ENCODE results near the gene PC.

GRCh38 chr11:66887526-66887925, 70.7 kb downstream of the PC start:
- no peak for TF ChIP-seq CTCF (IDR thresholded peaks at IDR 0.05 in 2 of 3, conservative IDR thresholded peaks at IDR 0.05 in 1 of 3; ENCODE audit: insufficient read depth in 2 of 3, low read depth in 1 of 3, low read length in 3 of 3)
- TF ChIP-seq REST (IDR thresholded peaks at IDR 0.05; ENCODE audit: borderline replicate concordance) = no peak
- no peak for TF ChIP-seq REST (CRISPR knock-in tag; IDR thresholded peaks at IDR 0.05; ENCODE audit: low read depth)
- TF ChIP-seq ESRRA (IDR thresholded peaks at IDR 0.05; ENCODE audit: borderline replicate concordance, low read depth) = no peak
- TF ChIP-seq PHF20 (IDR thresholded peaks at IDR 0.05; ENCODE audit: partially characterized antibody) = no peak
- TF ChIP-seq ZNF639 (CRISPR knock-in tag; conservative IDR thresholded peaks at IDR 0.05 in 1 of 2, IDR thresholded peaks at IDR 0.05 in 1 of 2) = no peak
- TF ChIP-seq E2F4 (CRISPR knock-in tag; IDR thresholded peaks at IDR 0.05; ENCODE audit: low read depth) = no peak
- no peak for TF ChIP-seq E2F6 (IDR thresholded peaks at IDR 0.05; ENCODE audit: borderline replicate concordance in 1 of 2, extremely low read depth in 1 of 2, insufficient read depth in 1 of 2, insufficient read length in 1 of 2, low read depth in 1 of 2, low read length in 1 of 2, poor library complexity in 1 of 2, severe bottlenecking in 1 of 2)
- TF ChIP-seq EP300 (IDR thresholded peaks at IDR 0.05; ENCODE audit: low read length) = no peak
